Measurements from ENCODE around the gene SMIM5.

- no peak for TF ChIP-seq CTCF (IDR thresholded peaks at IDR 0.05)
- no peak for TF ChIP-seq POLR2AphosphoS5 (IDR thresholded peaks at IDR 0.05)
- TF ChIP-seq POLR2A (IDR thresholded peaks at IDR 0.05), result no peak
Measured at GRCh38 chr17:75629157-75629556, 4.1 kb upstream of the SMIM5 start.
